ENCODE results near the gene KEL.
A peak's percentile ranks its signal among the peaks of the same experiment; 100 is the strongest.

KEL gene

DNA sequence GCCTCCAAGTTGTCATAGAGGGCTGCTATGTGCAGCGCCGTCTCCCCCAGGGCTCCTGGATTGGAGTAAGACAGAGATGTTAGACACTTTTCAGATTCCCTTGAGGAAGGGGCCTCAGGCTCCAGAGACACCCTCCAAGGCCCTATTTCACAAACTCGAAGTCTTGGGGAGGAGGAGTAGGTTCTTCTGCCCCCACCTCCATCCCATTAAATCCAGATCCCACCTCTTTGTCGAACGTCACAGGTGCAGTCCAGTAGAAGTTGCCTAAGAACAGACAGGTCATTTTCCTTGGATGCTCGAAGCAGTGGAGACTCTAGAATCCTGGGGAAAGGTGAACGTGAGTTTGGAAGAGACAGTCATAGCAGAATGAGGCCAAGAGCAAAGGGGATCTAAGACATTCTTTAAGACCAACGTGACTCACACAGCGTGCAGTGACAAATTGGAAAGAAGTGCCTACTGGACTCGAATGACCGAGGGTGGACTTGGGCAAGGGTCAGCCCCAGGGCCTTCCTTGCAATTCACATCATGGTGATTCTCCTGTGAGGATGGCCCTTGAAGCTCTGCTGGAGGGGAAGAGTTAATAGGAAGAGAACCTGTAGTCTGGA is 31.9 kb downstream of the KEL start:
- DNase-seq (ENCODE audit: low read depth): no peak

DNA sequence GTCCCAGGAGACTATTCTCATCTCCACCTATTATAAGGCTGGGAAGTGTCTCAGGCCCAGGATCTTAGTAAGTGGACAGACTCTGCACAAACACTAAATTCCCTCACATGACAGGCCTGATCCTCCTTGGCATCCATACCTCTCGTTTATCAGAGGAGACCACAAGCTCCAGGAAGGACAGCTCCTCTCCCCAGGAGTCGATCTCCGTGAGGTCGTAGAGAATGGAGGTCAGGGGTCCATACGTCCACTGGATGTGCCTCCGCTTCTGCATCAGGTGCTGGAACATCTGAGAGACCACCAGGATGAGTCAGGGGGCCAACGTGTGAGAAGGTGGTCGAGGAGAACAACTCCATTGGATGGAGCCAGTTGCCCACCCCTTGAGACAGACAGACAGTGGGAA is 34.2 kb downstream of the KEL start:
- DNase-seq (ENCODE audit: low read depth): no peak

DNA sequence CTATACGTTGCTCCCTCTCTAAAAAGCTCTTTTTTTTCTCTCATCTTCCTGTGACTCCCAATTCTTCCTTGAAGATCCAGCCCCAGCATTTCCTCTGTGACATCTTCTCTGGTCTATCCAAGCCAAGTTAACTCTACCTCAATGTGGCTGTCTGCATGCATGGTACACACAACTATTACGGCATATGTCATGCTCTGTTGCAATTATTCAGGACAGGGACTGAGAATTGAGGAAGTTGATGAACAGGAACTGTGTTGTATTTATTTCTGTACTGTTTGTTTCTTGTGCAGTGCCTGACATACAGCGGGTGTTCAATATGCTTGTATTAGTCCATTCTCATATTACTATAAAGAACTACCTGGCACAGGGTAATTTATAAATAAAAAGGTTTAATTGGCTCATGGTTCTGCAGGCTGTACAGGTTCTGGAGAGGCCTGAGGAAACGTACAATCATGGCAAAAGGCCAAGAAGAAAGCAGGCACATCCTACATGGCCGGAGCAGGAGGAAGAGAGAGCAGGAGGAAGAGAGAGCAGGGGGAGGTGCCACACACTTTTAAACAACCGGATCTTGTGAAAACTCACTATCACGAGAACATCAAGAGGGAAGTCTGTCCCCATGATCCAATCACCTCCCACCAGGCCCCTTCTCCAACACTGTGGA is 34.9 kb downstream of the KEL start:
- DNase-seq (ENCODE audit: low read depth): no peak

DNA sequence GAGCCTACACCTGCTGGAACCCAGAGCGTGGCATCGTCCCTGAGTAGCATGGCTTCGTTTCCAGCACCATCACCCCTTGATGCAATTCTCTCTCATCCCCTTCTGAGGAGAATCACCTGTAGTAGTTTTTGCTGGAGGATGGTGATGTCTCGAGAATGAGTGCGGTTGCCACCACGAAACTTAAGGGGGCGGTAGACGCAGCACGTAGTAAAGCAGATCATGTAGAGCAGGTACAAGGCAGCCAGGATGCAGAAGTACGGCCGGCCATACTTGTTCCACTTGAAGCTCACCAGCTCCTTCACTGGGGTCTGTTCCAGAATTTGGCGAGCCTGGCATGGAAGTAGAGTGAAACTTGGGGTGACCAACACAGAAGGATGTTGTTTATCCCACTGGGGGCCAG is 36.8 kb downstream of the KEL start:
- no peak for DNase-seq (ENCODE audit: low read depth)

DNA sequence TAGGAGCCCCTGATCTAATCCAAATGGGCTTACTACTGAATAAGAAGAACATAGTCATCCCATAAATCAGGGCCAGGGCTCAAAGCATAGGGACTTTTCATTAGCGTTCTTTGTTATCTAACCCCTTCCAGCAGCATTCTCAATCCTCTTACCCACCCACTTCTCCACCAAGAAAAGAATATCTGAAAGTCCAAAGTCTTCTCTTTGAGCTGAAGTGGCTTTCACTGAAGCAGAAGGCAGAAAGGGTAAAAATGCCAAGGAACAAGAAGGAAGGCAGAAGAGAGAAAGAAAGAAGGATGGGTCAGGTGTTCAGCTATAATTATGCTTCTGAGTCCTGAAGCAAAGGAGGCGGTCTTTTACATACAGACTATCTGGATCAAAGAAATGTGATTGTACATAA is 38.8 kb downstream of the KEL start:
- no peak for DNase-seq (ENCODE audit: low read depth)

DNA sequence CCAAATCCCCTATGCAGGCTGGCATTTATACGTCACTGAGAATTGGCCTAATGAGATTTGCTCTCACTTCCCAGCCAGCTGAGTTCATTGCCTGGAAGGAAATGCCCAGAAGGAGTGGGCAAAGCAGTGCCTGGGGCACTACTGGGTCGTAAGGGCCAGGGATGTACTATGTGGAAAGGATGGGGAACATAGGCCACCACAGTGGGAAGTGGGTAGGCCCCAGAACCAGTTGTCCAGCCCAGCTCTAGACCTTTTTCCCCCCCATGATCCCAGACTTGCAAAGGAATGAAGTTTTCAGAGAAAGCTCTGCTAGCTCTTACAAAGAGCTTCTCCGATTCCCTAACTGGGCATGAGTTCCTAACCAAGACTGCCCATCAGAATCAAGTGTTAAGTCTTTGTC is 42.5 kb downstream of the KEL start:
- no peak for DNase-seq (ENCODE audit: low read depth)

DNA sequence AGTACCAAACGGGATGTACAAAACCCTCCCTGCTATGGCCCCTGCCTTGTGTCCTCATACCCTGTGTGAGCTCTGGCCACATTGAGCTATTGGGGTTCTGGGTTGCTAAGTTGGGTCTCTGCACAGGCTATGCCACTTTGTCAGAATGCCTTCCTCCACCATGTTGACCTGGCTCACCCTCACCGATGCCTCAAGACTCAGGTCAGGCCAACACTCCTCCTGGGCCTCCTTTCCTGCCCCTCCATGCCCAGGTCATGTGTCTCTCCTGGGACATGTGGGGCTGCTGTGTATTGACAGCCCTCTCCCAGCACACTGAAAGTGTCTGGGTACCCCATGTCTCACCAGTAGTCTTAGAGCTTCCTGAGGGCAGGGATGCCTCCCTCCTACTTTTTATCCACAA is 43.3 kb downstream of the KEL start:
- DNase-seq (ENCODE audit: low read depth): no peak

DNA sequence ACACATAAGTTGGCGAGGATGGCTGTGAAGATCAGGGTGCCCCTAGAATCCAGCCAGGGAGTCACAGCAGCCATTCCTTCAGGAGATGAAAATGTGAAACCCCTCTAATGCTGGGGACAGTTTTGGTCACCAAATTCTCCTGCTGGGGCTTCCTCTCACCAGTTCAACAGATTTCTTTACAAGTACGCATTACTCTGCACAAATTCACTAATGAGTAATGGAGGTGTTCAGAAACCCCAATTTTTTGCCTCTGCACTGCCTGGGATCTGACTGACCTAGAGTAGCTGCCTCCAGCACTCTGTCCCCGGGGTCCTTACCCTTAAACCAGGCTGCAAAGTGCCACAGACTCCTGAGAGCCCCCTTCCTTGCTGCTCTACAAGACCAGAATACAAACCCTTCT is 44.7 kb downstream of the KEL start:
- DNase-seq (ENCODE audit: low read depth): no peak

DNA sequence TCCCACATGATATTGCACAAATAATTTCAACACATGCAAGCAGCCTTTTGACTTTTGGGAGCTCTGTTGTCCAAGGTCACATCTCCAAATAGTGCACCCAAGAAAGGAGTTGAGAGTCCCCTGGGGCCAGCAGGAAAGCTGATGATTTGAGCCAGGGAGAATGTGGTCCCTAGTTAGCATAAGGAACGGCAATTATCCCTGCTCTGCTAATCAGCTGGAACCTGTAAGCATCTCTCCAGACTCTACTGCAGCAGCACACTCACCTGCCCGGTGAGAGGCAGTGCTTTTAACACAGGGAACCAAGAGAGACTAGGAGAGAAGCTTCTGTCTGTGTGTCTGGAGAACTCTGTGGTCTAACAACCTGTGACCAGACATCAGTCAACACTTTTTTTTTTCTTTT is 45.7 kb downstream of the KEL start:
- no peak for DNase-seq (ENCODE audit: low read depth)

DNA sequence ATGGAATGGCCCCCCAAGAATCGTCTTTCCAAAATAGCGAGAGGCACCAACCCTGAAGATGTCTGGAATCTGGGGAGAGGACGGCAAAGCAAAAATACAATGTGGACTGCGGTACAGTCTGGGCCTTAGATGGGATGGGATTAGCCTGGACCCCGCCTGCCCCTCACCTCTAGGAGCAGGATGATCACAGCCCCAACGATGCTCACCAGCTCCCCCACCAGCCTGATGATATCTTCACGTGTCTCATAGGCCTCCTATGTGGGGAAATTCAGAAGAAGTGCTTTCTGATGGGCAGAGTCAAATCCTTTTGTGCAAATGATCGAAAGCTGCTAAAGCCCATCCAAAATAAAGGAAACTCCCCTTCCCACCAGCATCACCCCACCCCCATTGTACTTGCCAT is 46.8 kb downstream of the KEL start:
- no peak for DNase-seq (ENCODE audit: low read depth)

DNA sequence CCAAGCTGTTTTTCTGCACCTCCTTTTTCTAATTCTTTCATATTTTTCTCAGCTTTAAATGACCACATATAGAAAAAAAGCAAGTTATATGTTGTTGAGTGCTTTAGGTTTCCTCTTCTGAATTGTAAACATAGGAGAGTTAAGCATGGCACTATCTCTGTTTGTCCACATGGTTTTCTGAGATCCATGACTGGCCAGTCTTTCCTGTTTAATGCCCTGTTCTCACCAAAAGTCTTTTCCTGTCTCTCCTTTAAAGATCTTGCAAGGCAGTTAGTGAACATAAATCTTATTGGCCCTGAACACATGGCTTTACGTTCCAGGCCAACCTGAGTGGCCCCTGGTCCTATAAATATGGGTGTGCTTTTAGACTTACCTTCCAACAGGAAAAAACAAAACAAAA is 48.0 kb downstream of the KEL start:
- DNase-seq (ENCODE audit: low read depth): no peak

DNA sequence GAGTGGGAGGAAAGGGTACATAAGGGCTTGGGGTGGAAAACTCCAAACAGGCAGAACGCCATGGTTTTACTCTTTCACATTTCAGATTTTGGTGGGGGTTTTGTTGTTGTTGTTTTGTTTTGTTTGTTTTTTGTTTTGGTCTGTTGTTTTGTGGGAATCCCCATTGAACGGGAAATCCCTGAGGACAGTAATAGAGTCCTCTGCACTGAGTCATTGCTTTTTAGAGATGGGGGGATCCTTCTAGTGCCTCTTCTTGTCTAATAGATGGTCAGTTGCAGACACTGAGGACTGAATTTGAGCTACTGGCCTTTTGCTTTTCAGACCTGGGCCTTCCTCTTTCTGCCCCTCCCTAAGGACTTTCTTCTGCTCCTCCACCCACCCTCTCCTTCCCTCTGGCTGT is 48.6 kb downstream of the KEL start:
- no peak for DNase-seq (ENCODE audit: low read depth)

DNA sequence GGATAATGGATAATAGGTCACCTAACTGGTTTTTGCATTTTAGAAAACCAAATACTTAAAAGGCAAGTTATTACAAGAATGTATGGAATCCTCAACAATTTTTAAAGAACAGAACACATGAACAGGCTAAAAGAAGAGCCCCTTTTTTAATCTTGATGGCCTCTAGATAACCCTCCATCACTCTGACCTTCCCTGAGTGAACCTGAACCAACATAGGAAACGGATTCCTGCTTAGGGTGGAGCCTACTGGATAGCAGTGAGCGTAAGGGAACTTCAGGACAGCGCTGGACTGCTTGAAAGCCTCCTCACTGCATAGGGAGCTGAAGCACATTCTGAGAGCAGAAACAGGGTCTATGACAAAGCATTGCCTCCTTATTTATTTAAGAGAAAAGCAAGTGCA is 49.1 kb downstream of the KEL start:
- no peak for DNase-seq (ENCODE audit: low read depth)

DNA sequence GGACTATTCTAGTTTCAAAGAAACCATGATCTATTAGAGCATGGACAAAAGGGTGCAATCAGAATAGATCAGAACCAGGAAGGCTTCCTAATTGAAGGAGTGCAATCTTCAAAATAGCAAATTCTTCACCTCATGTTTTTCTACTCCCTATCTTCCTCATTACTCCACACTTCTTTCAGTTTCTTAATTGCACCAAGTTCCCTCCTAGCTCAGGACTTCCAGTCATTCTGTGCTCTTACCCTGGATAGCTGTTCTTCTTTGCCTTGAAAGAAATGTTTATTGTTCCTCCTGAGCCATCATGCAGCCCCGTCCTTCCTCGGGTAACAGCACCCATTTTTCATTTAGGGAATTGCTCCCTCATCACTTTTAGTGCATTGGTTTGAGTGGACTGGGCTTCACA is 51.7 kb downstream of the KEL start:
- DNase-seq (ENCODE audit: low read depth): no peak

DNA sequence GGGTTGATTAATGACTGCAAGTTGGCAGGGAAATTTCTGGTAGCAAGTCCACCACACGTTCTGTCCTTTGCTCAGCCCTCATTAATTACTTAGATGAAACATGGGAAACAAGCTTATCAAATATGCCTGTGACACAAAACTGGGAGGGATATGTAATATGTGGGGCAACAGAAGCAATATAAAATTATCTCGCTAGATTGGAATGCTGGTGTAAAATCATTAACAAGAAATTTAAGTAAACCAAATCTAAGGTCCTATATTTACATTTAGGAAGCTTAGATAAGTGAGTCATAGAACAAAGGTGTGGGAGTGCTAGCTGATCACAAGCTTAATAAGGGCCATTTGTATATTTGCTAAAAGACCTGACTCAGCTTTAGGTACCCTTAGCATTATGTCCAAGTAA is 52.1 kb downstream of the KEL start:
- DNase-seq (ENCODE audit: low read depth): peak; percentile 14

DNA sequence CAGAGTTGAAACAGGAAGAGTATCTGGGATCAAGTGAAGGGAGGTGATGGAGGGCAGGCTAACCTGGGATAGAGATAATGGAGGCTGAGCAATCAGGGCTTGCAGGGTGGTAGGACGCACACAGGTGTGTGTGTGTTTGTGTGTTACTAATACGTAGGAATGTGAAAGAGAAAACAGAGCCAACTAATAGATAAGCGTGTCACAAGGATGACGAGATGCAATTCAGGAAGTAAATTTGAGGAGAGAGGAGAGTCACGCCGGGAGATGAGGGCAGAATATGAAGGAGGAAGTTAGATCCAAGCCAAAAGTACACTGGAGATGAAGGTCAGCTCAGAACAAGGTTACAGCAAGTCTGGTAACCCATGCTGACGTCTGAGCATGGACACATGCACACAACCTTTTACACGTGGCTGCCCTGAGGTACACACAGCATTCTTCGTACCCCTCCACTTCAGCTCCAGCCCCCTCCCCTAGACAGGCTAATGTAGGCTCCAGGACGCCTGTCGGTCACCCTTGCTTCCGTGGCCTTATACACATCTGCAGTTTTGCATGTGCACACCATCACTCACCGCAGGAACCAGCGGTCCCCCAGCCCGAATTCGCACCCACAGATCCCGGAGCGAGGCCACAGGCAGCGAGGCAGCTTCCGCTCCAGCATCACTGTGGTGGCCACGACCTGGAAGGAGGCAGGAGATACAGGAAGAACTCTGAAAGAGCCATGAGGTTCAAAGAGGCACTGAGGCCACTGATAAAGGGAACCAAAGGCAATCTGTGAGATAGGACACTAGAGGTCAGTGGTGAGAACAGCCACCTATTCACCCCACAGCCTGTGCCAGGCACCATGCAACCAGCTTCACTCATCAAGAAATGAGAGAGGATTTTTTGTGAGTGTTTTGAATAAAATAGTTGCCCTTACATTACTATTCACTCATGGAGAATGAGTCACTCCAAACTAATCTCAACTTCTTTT is 53.0 kb downstream of the KEL start:
- DNase-seq (ENCODE audit: low read depth): peak; percentile 31

DNA sequence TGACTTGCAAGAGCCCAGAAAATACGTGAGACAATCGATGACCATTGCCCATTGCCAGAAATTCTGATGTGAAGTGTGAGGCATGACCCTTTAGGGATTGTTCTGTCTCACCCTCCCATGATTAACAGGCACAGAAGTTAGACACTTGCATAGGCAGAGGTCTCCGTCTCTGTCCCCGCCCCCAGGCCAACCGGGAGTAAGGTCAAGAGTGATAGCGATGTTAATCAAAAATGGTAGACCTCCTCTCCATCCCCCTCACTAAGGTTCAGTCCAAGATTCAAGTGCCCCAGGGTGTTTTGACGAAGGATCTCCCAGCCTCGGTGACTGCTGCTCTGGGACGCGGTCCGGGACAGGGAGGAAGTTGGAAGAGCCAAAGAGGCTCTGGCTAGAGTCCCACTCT is 53.9 kb downstream of the KEL start:
- no peak for DNase-seq (ENCODE audit: low read depth)

DNA sequence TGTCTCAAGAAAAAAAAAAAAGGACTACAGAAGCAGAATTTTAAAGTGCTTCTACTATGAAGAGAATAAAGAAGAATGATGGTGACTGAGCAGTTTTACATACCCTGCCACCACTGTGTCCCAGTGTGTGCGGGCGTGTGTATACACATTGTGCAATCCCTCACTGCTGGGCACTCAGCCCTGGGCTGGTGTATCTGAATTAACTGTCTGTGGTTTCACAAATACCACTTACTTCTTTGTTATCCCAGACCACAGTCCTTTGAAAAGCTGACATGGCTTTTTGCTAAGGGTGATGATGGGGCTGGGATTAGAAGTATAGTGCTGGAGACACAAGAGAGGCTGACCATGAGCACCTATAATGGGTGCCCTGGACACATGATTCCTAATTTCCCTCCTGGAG is 55.5 kb downstream of the KEL start:
- DNase-seq (ENCODE audit: low read depth): no peak

DNA sequence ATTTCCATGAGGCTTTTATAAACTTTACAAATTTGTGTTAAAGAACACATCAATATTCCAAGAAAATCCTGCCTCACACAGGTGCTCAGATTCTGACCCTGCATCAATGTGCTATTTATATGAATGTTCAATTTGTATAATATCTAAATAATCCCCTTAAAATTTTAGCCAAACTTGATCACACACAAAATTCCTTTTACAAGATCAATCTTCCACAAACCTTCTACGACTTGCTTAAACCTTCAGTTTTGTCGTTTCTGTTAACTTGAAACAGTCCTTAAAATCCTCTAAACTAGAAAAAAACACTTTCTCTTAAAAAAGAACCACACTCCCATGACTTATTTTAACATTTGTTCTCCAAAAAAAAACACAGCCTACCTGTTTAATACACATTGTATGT is 56.4 kb downstream of the KEL start:
- no peak for DNase-seq (ENCODE audit: low read depth)

DNA sequence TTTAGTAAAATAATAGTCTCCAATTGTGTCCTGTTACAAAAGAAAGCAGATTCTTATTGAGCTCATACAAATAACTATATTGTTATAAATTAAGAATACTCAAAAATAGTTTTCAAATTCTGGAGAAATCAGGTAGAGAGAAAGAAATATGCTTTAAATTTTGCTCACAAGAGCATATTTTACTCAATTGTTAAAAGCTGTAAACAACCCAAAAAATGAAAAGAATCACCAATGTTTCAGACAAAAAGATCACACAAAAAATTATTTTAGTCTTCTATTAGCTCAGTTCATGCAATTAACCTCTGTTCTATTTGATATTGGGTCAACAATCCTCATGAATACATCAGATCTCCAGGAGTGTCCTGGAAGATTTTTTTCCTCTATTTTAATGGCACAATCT is 58.0 kb downstream of the KEL start:
- no peak for DNase-seq (ENCODE audit: low read depth)

DNA sequence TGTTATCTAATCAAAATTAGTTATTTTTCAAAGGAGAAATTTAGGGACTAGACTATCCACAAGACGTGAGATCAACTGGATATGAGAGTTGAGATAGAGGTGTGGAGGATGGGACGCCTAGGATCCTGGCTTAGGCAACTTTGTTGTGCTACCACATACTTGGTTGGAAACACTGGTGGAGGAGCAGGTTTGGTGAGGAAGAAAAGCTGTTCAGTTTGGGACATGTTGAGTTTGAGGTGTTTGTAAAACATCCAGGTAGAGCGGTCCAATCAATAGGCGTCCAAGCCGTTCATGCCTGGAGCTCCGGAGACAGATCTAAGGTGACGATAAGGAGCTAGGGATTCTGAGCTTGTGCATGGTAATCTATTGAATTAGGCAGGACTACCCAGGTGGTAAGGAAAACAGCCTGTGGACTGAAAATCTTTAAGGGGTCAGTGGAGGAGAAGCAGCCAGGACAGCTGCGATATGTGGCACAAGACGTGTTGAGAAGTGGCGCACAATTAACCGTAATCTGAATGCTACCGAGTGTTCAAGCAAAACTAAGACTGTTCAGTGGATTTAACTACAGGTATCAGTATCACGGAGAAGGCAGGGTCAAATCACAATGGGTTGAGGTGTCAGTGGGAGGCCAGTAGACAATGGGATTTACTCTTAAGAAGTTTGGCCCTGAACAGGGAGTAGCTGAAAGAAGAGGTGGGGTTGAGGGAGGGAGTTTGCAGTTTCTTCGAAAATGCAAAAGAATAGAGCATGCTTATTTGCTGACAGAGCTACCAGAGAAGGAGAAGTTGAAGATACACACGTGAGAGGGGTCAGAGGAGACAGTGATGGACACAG is 60.5 kb downstream of the KEL start:
- no peak for DNase-seq (ENCODE audit: low read depth)

DNA sequence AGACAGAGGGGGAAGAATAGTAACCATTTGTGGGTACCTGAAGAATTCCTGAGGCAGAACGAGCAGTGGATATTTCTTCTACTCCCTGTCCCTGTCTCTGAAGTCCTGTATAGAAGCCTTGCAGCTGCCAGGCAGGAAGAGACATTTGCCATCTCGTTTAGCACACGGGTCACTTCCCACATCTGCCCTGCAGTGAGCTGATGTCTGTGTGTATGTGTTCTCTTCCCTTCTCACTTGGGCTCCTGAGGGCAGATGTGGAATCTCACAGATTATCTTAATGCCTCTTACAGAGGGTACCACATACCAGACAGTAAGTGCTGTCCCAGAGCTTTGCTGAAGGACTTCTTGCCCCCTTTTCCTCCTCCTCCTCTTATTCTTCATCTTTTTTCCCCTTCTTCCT is 62.5 kb downstream of the KEL start:
- DNase-seq (ENCODE audit: low read depth): no peak

All from amniotic epithelial cell (primary cell).